ENCODE results near the gene TMEM11.

Gene TMEM11

DNA sequence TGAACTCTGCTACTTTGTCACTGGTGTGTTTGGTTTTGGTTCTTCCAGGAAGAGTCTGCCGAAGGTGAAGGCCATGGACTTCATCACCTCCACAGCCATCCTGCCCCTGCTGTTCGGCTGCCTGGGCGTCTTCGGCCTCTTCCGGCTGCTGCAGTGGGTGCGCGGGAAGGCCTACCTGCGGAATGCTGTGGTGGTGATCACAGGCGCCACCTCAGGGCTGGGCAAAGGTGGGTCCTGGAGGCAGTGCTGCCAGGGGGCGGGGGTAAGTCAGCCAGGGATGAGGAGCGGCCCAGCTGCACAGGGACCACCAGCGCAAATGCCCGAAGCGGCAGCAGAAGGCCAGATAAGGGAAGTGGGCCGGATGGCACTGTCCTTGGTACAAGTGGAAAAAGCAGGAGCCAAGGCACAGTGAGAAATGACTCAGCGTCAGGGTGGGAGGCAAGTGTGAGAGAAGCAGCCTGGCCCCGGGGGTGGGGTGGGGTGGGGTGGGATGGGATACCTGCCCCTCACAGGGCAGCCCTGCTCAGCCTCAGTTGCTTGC is 41.9 kb downstream of the TMEM11 start:
- TF ChIP-seq GATA3 (IDR thresholded peaks at IDR 0.05; ENCODE audit: low read depth, low read length) (no peak), GATA2 (IDR thresholded peaks at IDR 0.05; ENCODE audit: low read depth, low read length) (no peak)

DNA sequence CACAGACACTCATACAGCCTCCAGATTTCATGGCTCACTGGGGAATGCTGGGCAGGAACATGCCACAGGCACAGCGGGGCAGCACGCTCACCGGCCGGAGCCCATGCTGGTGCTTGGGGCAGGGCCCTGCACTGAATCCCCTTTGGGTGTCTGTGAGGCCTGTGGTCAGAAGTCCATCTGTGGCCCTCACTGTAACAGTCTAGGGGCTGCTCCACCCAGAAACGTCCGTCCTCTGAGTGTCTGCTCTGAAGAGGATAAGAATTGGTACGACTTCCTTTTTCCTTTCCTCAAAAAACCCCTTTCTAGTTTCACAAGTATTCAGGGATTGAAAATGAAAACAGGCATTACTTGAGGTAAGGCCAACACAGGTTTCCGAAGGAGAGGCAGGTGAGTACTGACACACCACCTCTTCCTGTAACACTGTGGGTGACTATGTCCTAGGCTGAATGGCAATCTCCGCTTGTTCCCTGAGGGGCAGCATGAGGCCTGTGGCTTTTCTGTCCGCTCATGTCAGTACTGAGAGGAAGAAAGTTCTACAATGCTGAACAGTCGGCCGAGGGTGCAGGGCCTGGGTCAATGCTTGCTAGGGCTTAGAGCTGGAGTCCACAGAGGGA is 42.5 kb downstream of the TMEM11 start:
- no peak for TF ChIP-seq GATA3 (IDR thresholded peaks at IDR 0.05; ENCODE audit: low read depth, low read length)
- TF ChIP-seq GATA2 (IDR thresholded peaks at IDR 0.05; ENCODE audit: low read depth, low read length): no peak

DNA sequence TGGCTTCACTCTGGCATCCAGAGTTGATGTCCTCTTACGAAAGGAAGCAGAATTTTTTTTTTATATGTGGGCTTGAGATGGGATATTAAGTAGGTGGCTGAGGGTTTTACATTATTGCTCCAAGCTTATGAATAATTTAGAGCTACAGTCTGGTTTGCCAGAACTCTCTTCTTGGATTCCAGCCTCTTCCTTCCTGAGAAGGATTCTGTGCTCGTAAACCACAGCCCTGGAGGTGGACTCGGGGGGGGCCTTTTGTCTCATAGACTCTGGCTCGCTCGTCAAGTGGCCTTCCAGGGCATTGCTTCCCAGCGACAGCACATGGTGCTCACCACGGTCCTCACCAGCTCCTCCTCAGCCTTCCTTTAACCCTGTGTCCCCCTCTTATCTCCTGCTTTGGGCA is 43.2 kb downstream of the TMEM11 start:
- TF ChIP-seq GATA3 (IDR thresholded peaks at IDR 0.05; ENCODE audit: low read depth, low read length): no peak

DNA sequence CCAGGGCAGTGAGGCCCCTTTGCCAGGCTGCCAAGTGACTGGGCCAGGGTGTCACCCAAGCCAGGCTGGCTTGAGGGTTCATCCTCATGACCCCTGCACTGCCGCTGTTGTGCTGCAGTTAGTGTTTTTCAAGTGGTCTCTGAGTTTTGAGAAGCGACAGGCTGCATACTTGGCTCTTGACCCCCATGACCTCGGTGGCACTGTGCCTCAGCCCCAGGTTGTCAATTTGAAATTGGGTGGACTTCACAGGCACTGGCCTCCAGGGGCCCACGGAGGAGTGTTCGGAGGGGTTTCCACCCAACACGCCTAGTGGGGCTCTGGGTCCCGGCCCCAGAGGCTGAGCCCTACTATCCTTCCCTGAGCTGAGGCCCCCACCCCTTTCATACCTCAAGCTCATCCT is 44.5 kb downstream of the TMEM11 start:
- TF ChIP-seq GATA3 (IDR thresholded peaks at IDR 0.05; ENCODE audit: low read depth, low read length): no peak
- TF ChIP-seq GATA2 (IDR thresholded peaks at IDR 0.05; ENCODE audit: low read depth, low read length): no peak

DNA sequence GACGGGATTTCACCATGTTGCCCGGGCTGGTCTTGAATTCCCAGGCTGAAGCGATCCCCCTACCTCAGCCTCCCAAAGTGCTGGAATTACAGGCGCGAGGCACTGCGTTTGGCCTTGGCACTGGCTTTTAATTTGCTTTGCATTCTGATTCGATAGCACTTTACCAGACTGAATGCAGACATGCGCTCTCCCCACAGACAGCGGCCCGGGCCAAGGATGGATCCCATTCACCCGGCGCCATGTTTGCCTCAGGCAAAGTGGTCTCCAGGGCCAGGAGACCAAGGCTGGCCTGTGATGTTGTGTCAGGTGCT is 45.5 kb downstream of the TMEM11 start:
- TF ChIP-seq GATA2 (IDR thresholded peaks at IDR 0.05; ENCODE audit: low read depth, low read length): no peak
- no peak for TF ChIP-seq GATA3 (IDR thresholded peaks at IDR 0.05; ENCODE audit: low read depth, low read length)

DNA sequence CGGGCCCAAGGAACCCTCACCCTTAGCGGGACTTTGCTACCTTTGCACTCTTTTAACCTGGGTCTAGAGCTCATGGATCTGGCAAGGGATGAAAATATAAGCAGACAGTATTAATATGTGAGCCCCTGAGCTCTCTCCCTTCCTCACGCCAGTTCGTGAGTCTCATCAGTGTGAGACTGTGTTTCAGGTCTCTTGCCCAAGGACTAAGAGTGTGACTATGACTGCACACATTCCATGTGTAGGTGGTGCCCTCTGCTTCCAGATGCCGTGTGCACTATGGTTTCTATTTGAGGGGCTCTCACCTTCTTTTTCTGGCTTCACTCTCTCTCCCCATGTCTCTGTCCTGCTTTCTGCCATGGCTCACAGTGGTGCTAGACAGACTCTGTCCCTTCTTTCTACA is 46.7 kb downstream of the TMEM11 start:
- no peak for TF ChIP-seq GATA3 (IDR thresholded peaks at IDR 0.05; ENCODE audit: low read depth, low read length)
- no peak for TF ChIP-seq GATA2 (IDR thresholded peaks at IDR 0.05; ENCODE audit: low read depth, low read length)

DNA sequence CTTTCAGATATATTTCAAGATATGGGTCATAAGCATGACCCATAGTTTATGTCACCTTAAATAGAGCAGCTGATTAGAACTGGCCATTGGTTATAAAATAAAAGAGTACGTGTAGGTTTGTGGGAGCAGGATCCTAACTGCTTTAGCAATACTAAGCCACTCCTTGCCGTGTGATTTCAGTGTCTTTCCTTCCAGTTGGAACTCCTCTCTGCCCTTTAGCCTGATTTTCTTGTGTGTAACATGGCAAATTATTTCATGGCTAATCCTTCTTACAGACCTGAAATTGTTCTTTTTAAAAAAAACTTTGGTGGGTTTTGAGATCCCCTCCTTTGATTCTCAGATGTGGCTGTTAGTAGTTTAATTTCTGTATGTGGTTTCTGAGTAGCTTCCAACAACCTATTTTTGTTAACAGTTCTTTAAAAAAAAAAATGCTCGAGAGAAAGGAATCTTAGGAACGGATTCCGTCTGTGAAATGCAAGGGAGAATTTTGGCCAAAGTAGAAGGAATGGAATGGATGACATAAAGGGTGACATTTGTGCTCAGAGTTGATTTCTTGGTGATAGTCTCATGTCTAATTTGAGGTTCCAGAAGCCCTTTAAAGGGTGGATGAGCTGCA is 47.3 kb downstream of the TMEM11 start:
- TF ChIP-seq GATA3 (IDR thresholded peaks at IDR 0.05; ENCODE audit: low read depth, low read length) (no peak), GATA2 (IDR thresholded peaks at IDR 0.05; ENCODE audit: low read depth, low read length) (no peak)

DNA sequence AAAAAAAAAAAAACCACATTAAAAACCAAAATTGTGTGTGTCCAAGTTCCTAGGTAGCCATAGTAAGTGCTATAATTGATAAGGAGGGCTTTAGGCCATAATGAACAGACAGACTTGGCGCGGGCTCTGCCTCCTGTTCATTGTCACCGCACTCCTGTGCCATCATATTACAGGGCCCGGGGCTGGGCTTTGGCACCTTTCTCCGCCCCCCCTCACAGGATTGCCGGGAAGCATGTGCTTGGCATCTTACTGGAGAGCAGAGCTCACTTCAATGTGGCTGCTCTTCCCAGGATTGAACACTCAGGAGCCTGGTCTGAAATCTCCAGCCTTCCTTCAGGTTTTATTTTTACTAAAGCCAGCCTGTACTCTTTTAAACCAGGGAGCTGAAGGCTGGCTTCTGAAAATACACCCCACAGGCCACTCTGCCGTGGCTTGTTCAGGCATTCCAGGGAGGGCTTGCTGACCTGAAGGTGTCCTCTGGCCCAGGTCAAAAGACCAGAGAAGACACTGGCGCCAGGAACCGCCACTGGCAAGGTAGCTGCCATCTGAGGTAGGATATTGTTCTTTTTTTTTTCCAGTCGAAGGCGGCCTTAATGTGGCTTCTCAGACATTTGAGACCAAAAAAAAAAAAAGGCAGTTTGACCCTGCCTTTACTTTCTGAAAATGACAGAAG is 47.9 kb downstream of the TMEM11 start:
- TF ChIP-seq GATA3 (IDR thresholded peaks at IDR 0.05; ENCODE audit: low read depth, low read length) (no peak), GATA2 (IDR thresholded peaks at IDR 0.05; ENCODE audit: low read depth, low read length) (no peak)

DNA sequence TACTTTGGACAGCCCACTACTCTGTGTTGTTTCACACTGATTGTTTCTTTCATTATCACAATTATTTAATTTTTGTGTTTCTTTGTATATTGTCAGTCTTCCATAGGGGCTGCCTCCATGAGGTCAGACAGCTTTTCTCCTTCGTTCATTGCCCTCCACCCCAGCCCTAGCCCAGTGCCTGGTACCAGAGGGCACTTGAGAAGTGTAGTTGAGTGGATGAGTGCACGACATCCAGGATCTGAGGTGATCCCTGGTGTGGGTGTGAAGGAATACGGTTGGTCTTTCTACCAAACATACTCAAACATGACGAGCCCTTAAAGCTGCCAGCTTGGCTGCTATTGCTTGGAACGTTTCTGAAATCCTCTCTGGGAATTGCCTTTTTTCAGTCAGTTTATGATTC is 49.3 kb downstream of the TMEM11 start:
- no peak for TF ChIP-seq GATA2 (IDR thresholded peaks at IDR 0.05; ENCODE audit: low read depth, low read length)
- no peak for TF ChIP-seq GATA3 (IDR thresholded peaks at IDR 0.05; ENCODE audit: low read depth, low read length)

DNA sequence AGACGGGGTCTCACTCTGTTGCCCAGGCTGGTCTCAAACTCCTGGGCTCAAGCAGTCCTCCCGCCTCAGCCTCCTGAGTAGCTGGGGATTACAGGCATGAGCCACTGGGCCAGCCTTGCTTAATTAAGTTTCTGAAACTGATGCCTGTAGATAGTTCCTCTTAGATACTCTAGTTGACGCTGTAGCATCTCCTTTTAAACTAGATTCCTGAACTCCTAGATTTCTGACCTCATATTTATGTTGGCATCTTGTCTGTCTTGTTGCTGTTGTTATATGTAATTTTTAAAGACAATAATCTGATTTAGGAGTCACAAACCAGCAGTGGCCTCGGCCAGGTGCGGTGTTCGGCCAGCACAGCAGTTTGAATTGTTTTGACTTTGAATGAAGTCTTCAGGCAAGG is 49.7 kb downstream of the TMEM11 start:
- TF ChIP-seq GATA3 (IDR thresholded peaks at IDR 0.05; ENCODE audit: low read depth, low read length): no peak
- no peak for TF ChIP-seq GATA2 (IDR thresholded peaks at IDR 0.05; ENCODE audit: low read depth, low read length)

DNA sequence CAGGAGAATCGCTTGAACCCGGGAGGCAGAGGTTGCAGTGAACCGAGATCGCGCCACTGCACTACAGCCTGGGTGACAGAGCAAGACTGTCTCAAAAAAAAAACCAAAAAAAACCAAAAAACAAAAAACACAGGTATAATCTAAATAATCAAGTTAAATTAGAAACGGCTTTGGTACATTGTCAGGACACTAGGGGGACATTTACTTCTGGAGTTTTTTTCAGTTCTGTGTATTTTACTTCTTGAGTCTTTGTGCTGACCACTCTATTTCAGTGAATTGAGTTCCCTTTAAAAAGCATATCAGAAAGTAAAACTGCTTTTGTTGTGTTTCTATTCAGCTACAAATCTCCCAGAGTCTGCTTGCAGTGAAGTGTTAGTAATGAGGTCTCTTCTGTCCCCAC is 50.9 kb downstream of the TMEM11 start:
- no peak for TF ChIP-seq GATA2 (IDR thresholded peaks at IDR 0.05; ENCODE audit: low read depth, low read length)
- TF ChIP-seq GATA3 (IDR thresholded peaks at IDR 0.05; ENCODE audit: low read depth, low read length): no peak

DNA sequence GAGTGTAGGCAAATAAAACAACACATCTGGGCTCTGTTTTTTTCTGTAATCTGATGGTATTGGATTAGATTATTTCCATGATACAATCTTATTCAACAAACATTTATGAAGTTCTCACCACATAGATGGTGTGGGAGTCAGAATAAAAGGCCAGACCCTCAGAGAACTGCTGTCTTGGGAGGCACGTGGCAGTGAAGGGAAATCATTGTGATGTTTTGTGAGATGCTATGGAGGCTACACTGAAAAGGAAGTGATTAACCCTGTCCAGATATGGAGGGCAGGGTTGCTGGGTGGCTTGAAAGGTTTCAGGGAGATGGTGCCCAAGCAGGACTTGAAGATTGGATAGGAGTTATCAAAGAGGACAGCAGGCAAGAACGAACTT is 51.6 kb downstream of the TMEM11 start:
- TF ChIP-seq GATA2 (IDR thresholded peaks at IDR 0.05; ENCODE audit: low read depth, low read length) (no peak), GATA3 (IDR thresholded peaks at IDR 0.05; ENCODE audit: low read depth, low read length) (no peak)

DNA sequence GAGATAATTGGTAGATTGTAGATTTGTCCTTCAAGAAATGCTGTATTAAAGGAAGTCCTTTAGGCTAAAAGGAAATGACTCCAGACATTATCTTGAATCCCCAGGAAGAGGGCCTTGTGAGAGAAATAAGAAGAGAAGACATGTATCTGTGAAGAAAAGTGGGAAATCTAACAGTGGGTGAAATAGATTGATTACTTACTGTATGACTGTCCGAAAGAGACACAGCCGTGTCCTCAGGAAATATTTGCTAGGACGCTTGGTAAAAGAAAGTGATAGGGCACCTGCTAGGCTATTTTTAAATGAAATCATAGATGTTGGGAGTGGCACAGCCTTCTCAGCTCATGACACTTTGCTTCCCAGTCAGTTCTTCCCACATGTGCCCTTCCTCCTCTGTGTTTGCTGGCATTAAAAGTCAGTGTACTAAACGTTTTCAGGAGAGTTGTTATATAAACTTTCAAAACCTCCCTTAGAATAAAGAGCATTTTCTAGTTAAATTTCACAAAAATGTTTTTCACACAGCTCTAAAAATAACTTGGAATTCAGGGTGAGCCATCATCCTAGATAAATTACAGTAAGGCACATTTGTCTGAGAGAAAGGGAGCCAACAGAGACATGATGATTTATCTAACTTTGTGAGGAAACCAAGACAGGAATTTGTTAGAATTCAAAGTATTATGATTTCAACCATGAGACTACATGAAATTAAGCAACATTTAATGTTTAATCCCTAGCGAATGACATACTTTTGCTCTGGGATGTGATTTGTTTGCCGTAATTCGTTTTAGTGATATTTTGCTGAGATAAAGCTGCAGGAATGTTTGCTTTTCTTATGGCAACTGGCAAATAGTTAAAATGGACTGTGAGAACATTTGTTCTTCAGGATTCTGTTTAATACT is 52.2 kb downstream of the TMEM11 start:
- no peak for TF ChIP-seq GATA2 (IDR thresholded peaks at IDR 0.05; ENCODE audit: low read depth, low read length)
- no peak for TF ChIP-seq GATA3 (IDR thresholded peaks at IDR 0.05; ENCODE audit: low read depth, low read length)

DNA sequence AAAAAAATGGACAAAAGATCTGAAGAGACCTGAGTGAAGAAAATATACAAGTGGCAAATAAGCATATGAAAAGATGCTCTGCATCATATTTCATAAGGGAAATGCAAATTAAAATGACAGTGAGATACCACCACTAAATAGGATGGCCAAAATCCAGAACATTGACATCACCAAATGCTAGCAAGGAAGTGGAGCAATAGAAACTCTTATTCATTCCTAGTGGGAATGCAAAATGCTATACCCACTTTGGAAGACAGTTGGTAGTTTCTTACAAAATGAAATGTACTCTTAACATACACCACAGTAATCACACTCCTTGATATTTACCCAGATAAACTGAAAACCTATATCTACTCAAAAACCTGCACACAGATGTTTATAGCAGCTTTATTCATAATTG is 53.6 kb downstream of the TMEM11 start:
- TF ChIP-seq GATA2 (IDR thresholded peaks at IDR 0.05; ENCODE audit: low read depth, low read length) (no peak), GATA3 (IDR thresholded peaks at IDR 0.05; ENCODE audit: low read depth, low read length) (no peak)

Measured in SH-SY5Y (cell line).